Measurements from ENCODE around the gene SLC25A21.

The SLC25A21 gene

DNA sequence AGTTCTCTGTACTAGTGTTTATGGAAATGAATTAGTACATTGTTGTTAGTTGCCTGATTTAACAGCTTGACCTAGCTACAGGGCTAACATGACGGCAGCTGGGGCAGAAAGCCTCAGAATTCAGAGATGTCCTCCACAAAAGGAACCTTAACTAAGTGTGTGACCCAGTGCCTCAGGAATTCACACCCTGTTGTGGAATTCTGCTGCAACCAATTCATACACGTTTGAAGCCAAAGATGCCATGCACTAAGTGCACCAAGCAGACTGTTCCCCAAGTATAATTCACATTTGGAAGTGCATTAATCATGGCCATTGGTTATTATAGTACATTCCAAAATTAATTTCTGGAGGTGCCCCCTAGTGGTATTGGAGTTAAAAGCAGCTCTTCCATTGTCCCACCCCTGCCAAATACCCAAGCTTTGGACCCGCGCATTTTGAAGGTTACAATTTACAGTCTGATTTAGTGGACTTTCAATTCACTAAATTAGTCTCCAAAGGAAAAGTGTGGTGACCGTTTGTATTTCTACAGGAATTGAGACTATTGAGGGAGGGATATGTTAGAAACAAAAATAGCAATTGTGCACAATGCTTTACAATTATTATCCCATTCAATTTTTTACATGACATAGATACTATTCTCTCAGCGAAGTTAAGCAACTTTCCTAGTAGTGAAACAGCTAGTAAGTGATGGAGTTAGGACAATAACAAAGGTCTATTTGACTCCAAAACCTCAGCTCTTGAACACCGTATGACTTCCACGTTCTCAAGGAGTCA lies 424.8 kb downstream of the SLC25A21 start:
- no peak for ATAC-seq
- no peak for TF ChIP-seq SNAI2 (CRISPR knock-in tag; IDR thresholded peaks at IDR 0.05)
- no peak for TF ChIP-seq ZC3H10 (CRISPR knock-in tag; IDR thresholded peaks at IDR 0.05)
- TF ChIP-seq TCF4 (CRISPR knock-in tag; IDR thresholded peaks at IDR 0.05; ENCODE audit: borderline replicate concordance), result no peak
- no peak for TF ChIP-seq PPARA (CRISPR knock-in tag; IDR thresholded peaks at IDR 0.05; ENCODE audit: borderline replicate concordance)
- no peak for TF ChIP-seq CREB5 (CRISPR knock-in tag; IDR thresholded peaks at IDR 0.05; ENCODE audit: low read depth)
- TF ChIP-seq OSR1 (CRISPR knock-in tag; IDR thresholded peaks at IDR 0.05), result no peak
- TF ChIP-seq ZNF565 (CRISPR knock-in tag; conservative IDR thresholded peaks at IDR 0.05; ENCODE audit: low read depth), result no peak
- TF ChIP-seq BACH2 (CRISPR knock-in tag; IDR thresholded peaks at IDR 0.05; ENCODE audit: borderline replicate concordance), result no peak
- TF ChIP-seq ESRRG (CRISPR knock-in tag; IDR thresholded peaks at IDR 0.05), result no peak

DNA sequence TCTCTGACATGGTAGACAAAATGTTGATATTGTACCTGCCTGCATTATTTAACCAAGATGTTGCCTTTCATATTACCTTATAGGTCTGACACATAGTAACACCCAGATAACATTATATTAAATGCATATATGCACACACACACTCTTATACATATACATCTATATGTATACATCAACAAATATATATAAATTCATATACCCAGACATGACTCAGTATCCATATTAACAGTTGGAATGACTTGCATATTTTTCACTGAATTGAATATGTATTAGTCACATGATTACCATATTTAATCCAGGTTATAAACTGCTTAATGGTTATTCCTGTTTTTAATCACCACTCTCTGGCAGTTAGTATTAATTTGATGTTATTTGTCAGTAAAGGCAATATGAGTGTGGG lies 425.5 kb downstream of the SLC25A21 start:
- ATAC-seq, result no peak
- no peak for TF ChIP-seq ZFP3 (CRISPR knock-in tag; IDR thresholded peaks at IDR 0.05)
- TF ChIP-seq, protein P1, sequence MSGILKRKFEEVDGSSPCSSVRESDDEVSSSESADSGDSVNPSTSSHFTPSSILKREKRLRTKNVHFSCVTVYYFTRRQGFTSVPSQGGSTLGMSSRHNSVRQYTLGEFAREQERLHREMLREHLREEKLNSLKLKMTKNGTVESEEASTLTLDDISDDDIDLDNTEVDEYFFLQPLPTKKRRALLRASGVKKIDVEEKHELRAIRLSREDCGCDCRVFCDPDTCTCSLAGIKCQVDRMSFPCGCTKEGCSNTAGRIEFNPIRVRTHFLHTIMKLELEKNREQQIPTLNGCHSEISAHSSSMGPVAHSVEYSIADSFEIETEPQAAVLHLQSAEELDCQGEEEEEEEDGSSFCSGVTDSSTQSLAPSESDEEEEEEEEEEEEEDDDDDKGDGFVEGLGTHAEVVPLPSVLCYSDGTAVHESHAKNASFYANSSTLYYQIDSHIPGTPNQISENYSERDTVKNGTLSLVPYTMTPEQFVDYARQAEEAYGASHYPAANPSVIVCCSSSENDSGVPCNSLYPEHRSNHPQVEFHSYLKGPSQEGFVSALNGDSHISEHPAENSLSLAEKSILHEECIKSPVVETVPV (CRISPR knock-in tag; IDR thresholded peaks at IDR 0.05), result no peak
- no peak for TF ChIP-seq ESRRG (CRISPR knock-in tag; IDR thresholded peaks at IDR 0.05)
- TF ChIP-seq, protein P2, sequence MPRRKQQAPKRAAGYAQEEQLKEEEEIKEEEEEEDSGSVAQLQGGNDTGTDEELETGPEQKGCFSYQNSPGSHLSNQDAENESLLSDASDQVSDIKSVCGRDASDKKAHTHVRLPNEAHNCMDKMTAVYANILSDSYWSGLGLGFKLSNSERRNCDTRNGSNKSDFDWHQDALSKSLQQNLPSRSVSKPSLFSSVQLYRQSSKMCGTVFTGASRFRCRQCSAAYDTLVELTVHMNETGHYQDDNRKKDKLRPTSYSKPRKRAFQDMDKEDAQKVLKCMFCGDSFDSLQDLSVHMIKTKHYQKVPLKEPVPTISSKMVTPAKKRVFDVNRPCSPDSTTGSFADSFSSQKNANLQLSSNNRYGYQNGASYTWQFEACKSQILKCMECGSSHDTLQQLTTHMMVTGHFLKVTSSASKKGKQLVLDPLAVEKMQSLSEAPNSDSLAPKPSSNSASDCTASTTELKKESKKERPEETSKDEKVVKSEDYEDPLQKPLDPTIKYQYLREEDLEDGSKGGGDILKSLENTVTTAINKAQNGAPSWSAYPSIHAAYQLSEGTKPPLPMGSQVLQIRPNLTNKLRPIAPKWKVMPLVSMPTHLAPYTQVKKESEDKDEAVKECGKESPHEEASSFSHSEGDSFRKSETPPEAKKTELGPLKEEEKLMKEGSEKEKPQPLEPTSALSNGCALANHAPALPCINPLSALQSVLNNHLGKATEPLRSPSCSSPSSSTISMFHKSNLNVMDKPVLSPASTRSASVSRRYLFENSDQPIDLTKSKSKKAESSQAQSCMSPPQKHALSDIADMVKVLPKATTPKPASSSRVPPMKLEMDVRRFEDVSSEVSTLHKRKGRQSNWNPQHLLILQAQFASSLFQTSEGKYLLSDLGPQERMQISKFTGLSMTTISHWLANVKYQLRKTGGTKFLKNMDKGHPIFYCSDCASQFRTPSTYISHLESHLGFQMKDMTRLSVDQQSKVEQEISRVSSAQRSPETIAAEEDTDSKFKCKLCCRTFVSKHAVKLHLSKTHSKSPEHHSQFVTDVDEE (CRISPR knock-in tag; IDR thresholded peaks at IDR 0.05), result no peak
- TF ChIP-seq ZC3H10 (CRISPR knock-in tag; IDR thresholded peaks at IDR 0.05), result no peak
- TF ChIP-seq PPARA (CRISPR knock-in tag; IDR thresholded peaks at IDR 0.05; ENCODE audit: borderline replicate concordance), result no peak
- no peak for TF ChIP-seq ZNF565 (CRISPR knock-in tag; conservative IDR thresholded peaks at IDR 0.05; ENCODE audit: low read depth)
- TF ChIP-seq CREB5 (CRISPR knock-in tag; IDR thresholded peaks at IDR 0.05; ENCODE audit: low read depth), result no peak
- TF ChIP-seq CSDC2 (CRISPR knock-in tag; IDR thresholded peaks at IDR 0.05), result no peak
- no peak for TF ChIP-seq ISL1 (CRISPR knock-in tag; IDR thresholded peaks at IDR 0.05)
- TF ChIP-seq TCF4 (CRISPR knock-in tag; IDR thresholded peaks at IDR 0.05; ENCODE audit: borderline replicate concordance), result no peak
- no peak for TF ChIP-seq ZFP30 (CRISPR knock-in tag; IDR thresholded peaks at IDR 0.05)

DNA sequence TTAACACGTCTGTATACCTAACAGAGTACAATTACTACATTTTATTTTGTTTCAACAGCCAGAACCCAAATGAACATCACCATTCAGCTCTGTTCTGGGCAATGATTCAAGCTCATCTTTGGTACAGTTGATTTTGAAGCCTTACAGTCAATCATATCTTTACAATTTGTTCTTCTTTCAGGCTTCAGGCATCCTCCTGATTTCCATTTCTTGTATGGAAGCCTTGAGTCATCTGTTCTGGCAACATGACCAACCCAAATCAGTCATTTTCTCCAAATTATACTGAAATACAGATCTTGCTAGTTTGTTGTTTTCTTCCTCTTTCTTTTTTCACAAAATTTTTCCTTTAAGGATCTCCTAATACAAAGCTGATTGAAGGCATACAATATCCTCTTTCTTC lies 430.5 kb downstream of the SLC25A21 start:
- no peak for TF ChIP-seq CREB5 (CRISPR knock-in tag; IDR thresholded peaks at IDR 0.05; ENCODE audit: low read depth)
- no peak for TF ChIP-seq GLIS3 (CRISPR knock-in tag; IDR thresholded peaks at IDR 0.05)
- no peak for TF ChIP-seq RARB (CRISPR knock-in tag; IDR thresholded peaks at IDR 0.05)
- TF ChIP-seq, protein P1 (CRISPR knock-in tag; IDR thresholded peaks at IDR 0.05), result no peak
- TF ChIP-seq OSR1 (CRISPR knock-in tag; IDR thresholded peaks at IDR 0.05), result no peak
- TF ChIP-seq ZFP3 (CRISPR knock-in tag; IDR thresholded peaks at IDR 0.05), result no peak
- TF ChIP-seq POU6F1 (CRISPR knock-in tag; IDR thresholded peaks at IDR 0.05; ENCODE audit: borderline replicate concordance, low read depth), result no peak
- TF ChIP-seq ARNTL (CRISPR knock-in tag; IDR thresholded peaks at IDR 0.05; ENCODE audit: borderline replicate concordance, low read depth), result no peak
- no peak for TF ChIP-seq SNAI2 (CRISPR knock-in tag; IDR thresholded peaks at IDR 0.05)
- TF ChIP-seq ZC3H10 (CRISPR knock-in tag; IDR thresholded peaks at IDR 0.05), result no peak
- no peak for TF ChIP-seq ZNF70 (CRISPR knock-in tag; IDR thresholded peaks at IDR 0.05)
- TF ChIP-seq TOX (CRISPR knock-in tag; IDR thresholded peaks at IDR 0.05; ENCODE audit: borderline replicate concordance), result no peak
- no peak for TF ChIP-seq ESRRG (CRISPR knock-in tag; IDR thresholded peaks at IDR 0.05)
- ATAC-seq, result no peak
